ENCODE measurements around the gene PXDN.

Gene PXDN

GRCh38 chr2:1747065-1747941 lies 3.0 kb upstream of the PXDN start:
- Mint-ChIP-seq H3K4me1 (ENCODE audit: low read depth in 2 of 2) (peaks cover 0 to 6% of the 10 kb centered on the region in 2 donors), H3K27me3 (peaks cover 6 to 54% of the 10 kb centered on the region in 2 donors), H3K4me3 (no peak overlapping the region), H3K36me3 (ENCODE audit: insufficient read depth) (no peaks in the 10 kb centered on the region), H3K9me3 (peaks cover 9 to 13% of the 10 kb centered on the region in 2 donors), H3K27ac (no peak overlapping the region)
- ATAC-seq (replicated peaks) (no peak), DNase-seq (no peak)

GRCh38 chr2:1746174-1747064 lies 2.1 kb upstream of the PXDN start:
- ATAC-seq (replicated peaks) (no peak), DNase-seq (no peak)
- no peak overlapping the region for H3K27ac Mint-ChIP-seq
- H3K36me3 Mint-ChIP-seq (ENCODE audit: insufficient read depth) = no peaks in the 10 kb centered on the region
- H3K4me3 Mint-ChIP-seq = no peak overlapping the region
- peaks cover 6 to 13% of the 10 kb centered on the region in 2 donors for H3K9me3 Mint-ChIP-seq
- peaks cover 12 to 62% of the 10 kb centered on the region in 2 donors for H3K27me3 Mint-ChIP-seq
- H3K4me1 Mint-ChIP-seq (ENCODE audit: low read depth in 2 of 2) = peaks cover 0 to 6% of the 10 kb centered on the region in 2 donors

GRCh38 chr2:1745171-1746023 lies 1.1 kb upstream of the PXDN start:
- peak overlapping the region in 1 of 2 donors; percentile 53 for H3K4me3 Mint-ChIP-seq
- H3K36me3 Mint-ChIP-seq (ENCODE audit: insufficient read depth) = no peaks in the 10 kb centered on the region
- peaks cover 12 to 62% of the 10 kb centered on the region in 2 donors for H3K27me3 Mint-ChIP-seq
- H3K4me1 Mint-ChIP-seq (ENCODE audit: low read depth in 2 of 2) = peaks cover 0 to 2% of the 10 kb centered on the region in 2 donors
- no peak for DNase-seq
- H3K27ac Mint-ChIP-seq = no peak overlapping the region
- no peak for ATAC-seq (replicated peaks)
- H3K9me3 Mint-ChIP-seq = peaks cover 2 to 13% of the 10 kb centered on the region in 2 donors

- DNase-seq (no peak), ATAC-seq (replicated peaks) (no peak)
- H3K36me3 Mint-ChIP-seq (ENCODE audit: insufficient read depth) = no peaks in the 10 kb centered on the region
- H3K4me3 Mint-ChIP-seq = no peak overlapping the region
- peaks cover 0 to 2% of the 10 kb centered on the region in 2 donors for H3K4me1 Mint-ChIP-seq (ENCODE audit: low read depth in 2 of 2)
- no peak overlapping the region for H3K27ac Mint-ChIP-seq
- H3K27me3 Mint-ChIP-seq = peaks cover 12 to 59% of the 10 kb centered on the region in 2 donors
- H3K9me3 Mint-ChIP-seq = peaks cover 2 to 13% of the 10 kb centered on the region in 2 donors
Observed at GRCh38 chr2:1744151-1744445, 217 bp downstream of the PXDN start.

- Mint-ChIP-seq H3K9me3 (peaks cover 2 to 13% of the 10 kb centered on the region in 2 donors), H3K27ac (no peak overlapping the region), H3K27me3 (peaks cover 12 to 54% of the 10 kb centered on the region in 2 donors), H3K4me1 (ENCODE audit: low read depth in 2 of 2) (peaks cover 0 to 2% of the 10 kb centered on the region in 2 donors), H3K4me3 (no peak overlapping the region), H3K36me3 (ENCODE audit: insufficient read depth) (no peaks in the 10 kb centered on the region)
- no peak for DNase-seq
- ATAC-seq (replicated peaks) = no peak
Observed at GRCh38 chr2:1743396-1744150, 742 bp downstream of the PXDN start.

- peaks cover 2 to 13% of the 10 kb centered on the region in 2 donors for H3K9me3 Mint-ChIP-seq
- no peak overlapping the region for H3K27ac Mint-ChIP-seq
- H3K4me1 Mint-ChIP-seq (ENCODE audit: low read depth in 2 of 2) = peaks cover 0 to 2% of the 10 kb centered on the region in 2 donors
- H3K27me3 Mint-ChIP-seq = peaks cover 12 to 49% of the 10 kb centered on the region in 2 donors
- H3K4me3 Mint-ChIP-seq = peak overlapping the region in 1 of 2 donors; percentile 65
- no peaks in the 10 kb centered on the region for H3K36me3 Mint-ChIP-seq (ENCODE audit: insufficient read depth)
- peak; percentile 32 for ATAC-seq (replicated peaks)
- no peak for DNase-seq
Observed at GRCh38 chr2:1742681-1743395, 1.5 kb downstream of the PXDN start.

- H3K9me3 Mint-ChIP-seq = peaks cover 2 to 7% of the 10 kb centered on the region in 2 donors
- DNase-seq = no peak
- no peaks in the 10 kb centered on the region for H3K36me3 Mint-ChIP-seq (ENCODE audit: insufficient read depth)
- H3K27ac Mint-ChIP-seq = no peak overlapping the region
- no peak overlapping the region for H3K4me3 Mint-ChIP-seq
- no peak for ATAC-seq (replicated peaks)
- H3K27me3 Mint-ChIP-seq = peaks cover 12 to 43% of the 10 kb centered on the region in 2 donors
- H3K4me1 Mint-ChIP-seq (ENCODE audit: low read depth in 2 of 2) = peaks cover 0 to 2% of the 10 kb centered on the region in 2 donors
Observed at GRCh38 chr2:1742301-1742680, 2.0 kb downstream of the PXDN start.

GRCh38 chr2:1741851-1742250 lies 2.5 kb downstream of the PXDN start:
- no peak for ATAC-seq (replicated peaks)
- Mint-ChIP-seq H3K4me3 (no peak overlapping the region), H3K27ac (no peak overlapping the region)

GRCh38 chr2:1740716-1741589 lies 3.4 kb downstream of the PXDN start:
- no peak for DNase-seq
- peaks cover 8 to 30% of the 10 kb centered on the region in 2 donors for H3K27me3 Mint-ChIP-seq
- no peak overlapping the region for H3K27ac Mint-ChIP-seq
- no peaks in the 10 kb centered on the region for H3K9me3 Mint-ChIP-seq
- ATAC-seq (replicated peaks) = no peak
- no peaks in the 10 kb centered on the region for H3K36me3 Mint-ChIP-seq (ENCODE audit: insufficient read depth)
- peaks cover 0 to 2% of the 10 kb centered on the region in 2 donors for H3K4me1 Mint-ChIP-seq (ENCODE audit: low read depth in 2 of 2)
- no peak overlapping the region for H3K4me3 Mint-ChIP-seq

More at GRCh38 chr2:1741851-1742250, 2.5 kb downstream of the PXDN start:
- no peak for DNase-seq
- Mint-ChIP-seq H3K9me3 (peaks cover 2 to 3% of the 10 kb centered on the region in 2 donors), H3K4me1 (ENCODE audit: low read depth in 2 of 2) (peaks cover 0 to 2% of the 10 kb centered on the region in 2 donors), H3K36me3 (ENCODE audit: insufficient read depth) (no peaks in the 10 kb centered on the region), H3K27me3 (peaks cover 12 to 39% of the 10 kb centered on the region in 2 donors)

GRCh38 chr2:1739961-1740715 lies 4.2 kb downstream of the PXDN start:
- Mint-ChIP-seq H3K4me3 (no peak overlapping the region), H3K4me1 (ENCODE audit: low read depth in 2 of 2) (peaks cover 0 to 2% of the 10 kb centered on the region in 2 donors), H3K36me3 (ENCODE audit: insufficient read depth) (no peaks in the 10 kb centered on the region), H3K9me3 (no peaks in the 10 kb centered on the region), H3K27ac (no peak overlapping the region), H3K27me3 (peaks cover 7 to 22% of the 10 kb centered on the region in 2 donors)
- DNase-seq = no peak
- ATAC-seq (replicated peaks) = no peak
